Pons (tissue), 1 donor: ENCODE measurements around the gene PCGF2.
"Not testable (repeated sequence)": the region's sequence is repeated elsewhere in the genome, so short reads cannot be mapped to it uniquely, and the experiment has no call there.

Experiments used
- DNase-seq: peaks from one replicate; pipeline ENCODE4 v3.0.0-alpha.2; 2016; ENCODE audit warnings: low spot score

PCGF2 gene

GRCh38 chr17:38748149-38748891, at the start of gene PCGF2:
Gene PCGF2 (minus strand): TSS chr17:38748336. CDS start chr17:38740402, 7,934 bp downstream.
- no peak for DNase-seq

- no peak for DNase-seq
Observed at GRCh38 chr17:38797828-38798227, 49.7 kb upstream of the PCGF2 start.

- no peak for DNase-seq
Observed at GRCh38 chr17:38797158-38797490, 49.0 kb upstream of the PCGF2 start.

- no peak for DNase-seq
Observed at GRCh38 chr17:38796451-38797157, 48.5 kb upstream of the PCGF2 start.

- DNase-seq: no peak
Observed at GRCh38 chr17:38794221-38794620, 46.1 kb upstream of the PCGF2 start.

GRCh38 chr17:38791162-38791561, 43.0 kb upstream of the PCGF2 start:
- no peak for DNase-seq

GRCh38 chr17:38790148-38790707, 42.1 kb upstream of the PCGF2 start:
- DNase-seq: not testable (repeated sequence)

GRCh38 chr17:38789185-38789584, 41.0 kb upstream of the PCGF2 start:
- no peak for DNase-seq

- DNase-seq: not testable (repeated sequence)
Observed at GRCh38 chr17:38787999-38788398, 39.9 kb upstream of the PCGF2 start.

- no peak for DNase-seq
Observed at GRCh38 chr17:38786372-38786771, 38.2 kb upstream of the PCGF2 start.

GRCh38 chr17:38783227-38783626, 35.1 kb upstream of the PCGF2 start:
- DNase-seq: no peak

- DNase-seq: no peak
Observed at GRCh38 chr17:38779965-38780752, 32.0 kb upstream of the PCGF2 start.

GRCh38 chr17:38777641-38778250, 29.6 kb upstream of the PCGF2 start:
- no peak for DNase-seq

- DNase-seq: no peak
Observed at GRCh38 chr17:38773258-38773657, 25.1 kb upstream of the PCGF2 start.

- DNase-seq: no peak
Observed at GRCh38 chr17:38768417-38768816, 20.3 kb upstream of the PCGF2 start.

GRCh38 chr17:38766341-38766740, 18.2 kb upstream of the PCGF2 start:
- no peak for DNase-seq

- no peak for DNase-seq
Observed at GRCh38 chr17:38762231-38762630, 14.1 kb upstream of the PCGF2 start.

GRCh38 chr17:38761612-38762011, 13.5 kb upstream of the PCGF2 start:
- DNase-seq: no peak

GRCh38 chr17:38753071-38753506, 5.0 kb upstream of the PCGF2 start:
- DNase-seq: no peak

- DNase-seq: peak; percentile 100
Observed at GRCh38 chr17:38752308-38753070, 4.4 kb upstream of the PCGF2 start, which contains the start of gene PSMB3. Gene PSMB3 (plus strand): TSS chr17:38752741. CDS start chr17:38752827, 86 bp downstream.

GRCh38 chr17:38751808-38752307, 3.7 kb upstream of the PCGF2 start:
- peak; percentile 83 for DNase-seq
